ENCODE measurements around the gene SUPT20HL1. TPM values are rescaled to one million over a fixed set of nuclear protein-coding genes. Genes with fewer than 3 reads are reported as not detected.

SUPT20HL1 gene
- total and polyA plus RNA-seq, 2 experiments from 2014 or later: not detected

DNA sequence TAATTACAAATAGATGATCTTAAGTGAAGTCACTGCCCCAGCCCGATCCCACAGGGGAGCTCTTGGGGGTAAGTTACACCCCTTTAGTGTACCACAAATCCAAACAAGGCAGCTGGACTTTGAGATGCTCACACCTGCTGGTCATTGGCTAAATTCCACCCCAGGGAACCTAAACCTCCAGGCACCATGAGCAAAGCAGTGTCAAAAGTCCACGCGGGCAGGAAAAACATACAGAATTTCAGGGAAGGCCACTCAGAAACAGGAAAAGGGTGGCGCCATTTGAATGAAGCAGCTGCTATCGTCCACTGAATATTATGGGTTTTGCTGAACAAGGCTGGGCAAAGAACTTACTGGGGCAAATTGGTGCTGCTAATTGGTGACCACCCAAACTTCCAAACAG is 30.9 kb downstream of the SUPT20HL1 start (continued):
- TF ChIP-seq, protein P1, sequence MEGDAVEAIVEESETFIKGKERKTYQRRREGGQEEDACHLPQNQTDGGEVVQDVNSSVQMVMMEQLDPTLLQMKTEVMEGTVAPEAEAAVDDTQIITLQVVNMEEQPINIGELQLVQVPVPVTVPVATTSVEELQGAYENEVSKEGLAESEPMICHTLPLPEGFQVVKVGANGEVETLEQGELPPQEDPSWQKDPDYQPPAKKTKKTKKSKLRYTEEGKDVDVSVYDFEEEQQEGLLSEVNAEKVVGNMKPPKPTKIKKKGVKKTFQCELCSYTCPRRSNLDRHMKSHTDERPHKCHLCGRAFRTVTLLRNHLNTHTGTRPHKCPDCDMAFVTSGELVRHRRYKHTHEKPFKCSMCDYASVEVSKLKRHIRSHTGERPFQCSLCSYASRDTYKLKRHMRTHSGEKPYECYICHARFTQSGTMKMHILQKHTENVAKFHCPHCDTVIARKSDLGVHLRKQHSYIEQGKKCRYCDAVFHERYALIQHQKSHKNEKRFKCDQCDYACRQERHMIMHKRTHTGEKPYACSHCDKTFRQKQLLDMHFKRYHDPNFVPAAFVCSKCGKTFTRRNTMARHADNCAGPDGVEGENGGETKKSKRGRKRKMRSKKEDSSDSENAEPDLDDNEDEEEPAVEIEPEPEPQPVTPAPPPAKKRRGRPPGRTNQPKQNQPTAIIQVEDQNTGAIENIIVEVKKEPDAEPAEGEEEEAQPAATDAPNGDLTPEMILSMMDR (conservative IDR thresholded peaks at IDR 0.05; ENCODE audit: low read depth in 2 of 2): no peak
- no peak for TF ChIP-seq EZH2 (IDR thresholded peaks at IDR 0.05; ENCODE audit: low read depth, unreplicated experiment)
- TF ChIP-seq POLR2AphosphoS5 (IDR thresholded peaks at IDR 0.05; ENCODE audit: low read depth): no peak
- no peak for TF ChIP-seq NANOG (IDR thresholded peaks at IDR 0.05; ENCODE audit: borderline replicate concordance)
- no peak for TF ChIP-seq ZNF114 (CRISPR knock-in tag; IDR thresholded peaks at IDR 0.05)
- no peak for TF ChIP-seq ZNF331 (CRISPR knock-in tag; IDR thresholded peaks at IDR 0.05; ENCODE audit: low read depth)
- TF ChIP-seq REST (IDR thresholded peaks at IDR 0.05; ENCODE audit: unreplicated experiment): no peak
- TF ChIP-seq EZH2phosphoT487 (IDR thresholded peaks at IDR 0.05; ENCODE audit: unreplicated experiment): no peak
- TF ChIP-seq STAT1 (IDR thresholded peaks at IDR 0.05; ENCODE audit: unreplicated experiment): no peak
- TF ChIP-seq JUNB (IDR thresholded peaks at IDR 0.05; ENCODE audit: unreplicated experiment): no peak
- TF ChIP-seq ETS1 (IDR thresholded peaks at IDR 0.05): no peak

- no peaks in the 10 kb centered on the region for H3K79me2 ChIP-seq (replicated peaks; ENCODE audit: insufficient read depth)
- H3K4me3 Mint-ChIP-seq: no peak overlapping the region
- no peaks in the 10 kb centered on the region for H3K27me3 Mint-ChIP-seq (ENCODE audit: insufficient read depth, low read depth, poor library complexity)
- H3K36me3 ChIP-seq (ENCODE audit: insufficient read depth): no peaks in the 10 kb centered on the region
- no peaks in the 10 kb centered on the region for H4K20me1 ChIP-seq (replicated peaks; ENCODE audit: insufficient read depth)
- H3K27ac ChIP-seq (ENCODE audit: low read depth): no peak overlapping the region
- no peak for DNase-seq (ENCODE audit: low spot score)
- H3F3A ChIP-seq (replicated peaks; ENCODE audit: low read depth): no peaks in the 10 kb centered on the region
- H3K4me3 ChIP-seq: no peak overlapping the region
- H3K9me2 ChIP-seq (ENCODE audit: insufficient read depth): no peaks in the 10 kb centered on the region
- no peaks in the 10 kb centered on the region for H3K36me3 Mint-ChIP-seq (ENCODE audit: low read depth)
- peaks cover 9% of the 10 kb centered on the region; the same call in 1 of the 2 replicates for H3K4me1 ChIP-seq (ENCODE audit: insufficient read depth)
- ATAC-seq: no peak
- no peak overlapping the region for H2AFZ ChIP-seq
- peaks cover 24% of the 10 kb centered on the region for H3K4me1 Mint-ChIP-seq
- H3K27ac Mint-ChIP-seq: no peak overlapping the region
- no peak for TF ChIP-seq STAT1 (IDR thresholded peaks at IDR 0.05; ENCODE audit: unreplicated experiment)
- H3K9me3 Mint-ChIP-seq: no peaks in the 10 kb centered on the region
- H3K4me2 ChIP-seq: no peak overlapping the region
- no peaks in the 10 kb centered on the region for H3K27me3 ChIP-seq (ENCODE audit: insufficient read depth)
These were observed 31.4 kb downstream of the SUPT20HL1 start for GRCh38 chrX:24391843-24392242.

Measured in GM23338 (cell line).